DMS114 treated with DMSO at 0.1 percent for 48 hours (cell line): ENCODE data around the gene PLA2G2E.
A peak's percentile ranks its signal among the peaks of the same experiment; 100 is the strongest.
"Not testable (repeated sequence)": the region's sequence is repeated elsewhere in the genome, so short reads cannot be mapped to it uniquely, and the experiment has no call there.

Source experiments
- DNase-seq: peaks from one replicate; lab custom pipeline; 2025; ENCODE audit not compliant: unreplicated experiment; lab: John Stamatoyannopoulos, UW

PLA2G2E gene

GRCh38 chr1:19932866-19933265 lies 9.4 kb upstream of the PLA2G2E start:
- no peak for DNase-seq

- DNase-seq: not testable (repeated sequence)
Observed at GRCh38 chr1:19927130-19927421, 3.7 kb upstream of the PLA2G2E start.

DNA sequence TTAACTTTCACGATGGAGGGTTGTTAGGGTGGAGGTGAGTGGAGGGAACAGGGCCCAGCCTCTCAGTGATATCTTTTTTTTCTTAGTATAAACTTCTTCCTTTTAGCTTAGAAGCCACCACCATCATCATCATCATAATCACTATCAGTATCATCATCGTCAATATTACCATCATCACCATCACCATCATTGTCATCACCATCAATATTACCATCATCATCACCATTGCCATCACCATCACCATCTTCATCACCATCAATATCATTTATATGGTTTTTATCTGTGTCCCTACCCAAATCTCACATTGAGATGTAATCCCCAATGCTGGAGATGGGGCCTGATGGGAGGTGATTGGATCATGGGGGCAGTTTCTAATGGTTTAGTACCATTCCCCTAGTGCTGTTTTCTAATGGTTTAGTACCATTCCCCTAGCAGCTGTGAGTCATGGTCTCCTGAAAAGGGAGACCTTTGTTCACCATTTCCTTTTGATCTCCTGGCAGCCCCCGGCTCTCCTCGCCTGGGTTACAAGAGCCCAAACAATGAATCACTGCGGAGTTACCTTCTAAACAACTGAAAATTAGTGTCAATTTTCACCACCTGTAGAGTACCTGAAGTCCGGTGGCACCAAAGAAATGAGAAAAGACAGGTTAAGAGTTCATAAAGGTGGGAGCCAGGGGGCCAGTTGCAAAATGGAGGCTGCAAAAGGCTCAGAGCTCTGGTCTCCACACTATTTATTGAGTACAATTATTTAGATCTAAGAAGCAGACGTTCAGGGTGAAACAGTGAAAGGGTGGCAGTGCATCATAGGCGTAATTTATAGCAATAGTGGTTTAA lies 3.1 kb upstream of the PLA2G2E start:
- DNase-seq: no peak

- no peak for DNase-seq
Observed at GRCh38 chr1:19925342-19926070, 2.1 kb upstream of the PLA2G2E start.

GRCh38 chr1:19923953-19924346 lies 533 bp upstream of the PLA2G2E start:
- DNase-seq: no peak

- no peak for DNase-seq
Observed at GRCh38 chr1:19922015-19922688, 1.3 kb downstream of the PLA2G2E start.

DNA sequence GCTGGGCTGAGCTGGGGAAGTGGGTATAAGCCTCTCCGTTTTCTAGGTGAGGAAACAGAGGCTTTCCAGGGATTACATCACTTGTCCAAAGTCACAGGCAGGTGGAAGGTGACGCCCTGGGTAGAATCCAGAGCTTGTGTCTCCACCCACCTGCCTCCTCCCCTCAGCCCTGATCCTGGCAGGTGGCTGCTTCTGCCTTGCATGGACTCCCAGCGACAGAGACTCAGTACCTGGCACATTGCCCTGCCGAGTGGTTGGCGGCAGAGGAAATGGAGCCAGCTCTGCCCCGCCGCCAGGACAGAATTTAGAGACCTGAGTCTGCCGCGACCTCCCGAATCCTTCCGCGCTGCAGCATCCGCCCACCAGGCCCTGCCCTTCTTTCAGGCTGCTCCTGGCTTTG lies 2.1 kb downstream of the PLA2G2E start:
- DNase-seq: no peak

DNA sequence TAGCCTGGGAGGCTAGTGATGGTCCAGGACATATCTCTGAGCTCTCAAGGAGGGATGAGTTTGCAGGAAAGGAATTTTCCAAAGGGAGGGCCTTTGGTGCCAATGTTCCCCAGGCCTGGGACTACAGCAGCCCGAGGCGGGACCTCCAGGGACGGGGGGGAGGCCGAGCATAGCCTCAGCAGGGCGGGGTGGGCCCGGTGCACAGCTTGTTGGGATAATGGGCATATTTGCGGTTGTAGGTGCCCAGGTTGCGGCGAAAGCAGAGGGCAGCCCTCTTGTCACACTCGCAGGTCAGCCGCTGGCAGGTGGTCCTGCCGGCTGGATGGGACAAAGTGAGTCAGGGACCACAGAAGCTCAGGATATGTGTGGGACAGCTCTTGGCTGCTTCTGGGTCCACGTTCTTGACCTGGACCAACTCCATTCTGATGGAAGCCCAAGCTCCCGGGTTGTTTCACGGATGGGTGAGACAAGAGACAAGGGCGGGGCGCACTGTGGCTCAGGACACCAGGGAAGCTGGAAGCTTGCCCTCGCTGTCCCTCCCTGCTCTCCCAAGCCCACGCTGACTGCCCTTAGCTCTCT lies 3.2 kb downstream of the PLA2G2E start:
- no peak for DNase-seq

GRCh38 chr1:19918057-19918456 lies 5.4 kb downstream of the PLA2G2E start:
- DNase-seq: peak; percentile 71

- no peak for DNase-seq
Observed at GRCh38 chr1:19910650-19911049, 12.8 kb downstream of the PLA2G2E start.

GRCh38 chr1:19909971-19910370 lies 13.4 kb downstream of the PLA2G2E start:
- DNase-seq: no peak

- DNase-seq: no peak
Observed at GRCh38 chr1:19909392-19909791, 14.0 kb downstream of the PLA2G2E start.

- no peak for DNase-seq
Observed at GRCh38 chr1:19907456-19907855, 16.0 kb downstream of the PLA2G2E start.

- no peak for DNase-seq
Observed at GRCh38 chr1:19903621-19904020, 19.8 kb downstream of the PLA2G2E start.

GRCh38 chr1:19901653-19902052 lies 21.8 kb downstream of the PLA2G2E start:
- no peak for DNase-seq

- no peak for DNase-seq
Observed at GRCh38 chr1:19894218-19894617, 29.2 kb downstream of the PLA2G2E start.

- no peak for DNase-seq
Observed at GRCh38 chr1:19893687-19894086, 29.7 kb downstream of the PLA2G2E start.

GRCh38 chr1:19892628-19893168 lies 30.7 kb downstream of the PLA2G2E start:
- no peak for DNase-seq

DNA sequence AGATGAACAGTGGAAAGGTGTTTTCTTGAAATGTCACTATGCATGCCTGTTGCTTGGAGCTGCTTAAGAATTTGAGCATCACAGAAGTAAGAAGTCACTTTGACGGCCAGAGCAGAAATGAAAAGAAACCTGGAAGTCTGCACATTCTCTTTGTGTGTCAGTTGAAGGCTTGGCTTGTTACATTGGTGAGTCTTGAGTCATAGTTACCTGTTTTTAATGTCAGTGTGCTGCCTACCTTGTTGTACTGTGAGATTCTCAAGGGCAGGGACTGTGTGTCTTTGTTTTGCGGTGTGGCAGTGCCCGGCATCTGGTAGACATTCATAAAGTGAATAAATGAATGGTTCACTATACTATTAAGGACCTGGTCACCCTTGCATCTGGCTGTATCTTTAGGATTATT lies 31.3 kb downstream of the PLA2G2E start:
- no peak for DNase-seq

DNA sequence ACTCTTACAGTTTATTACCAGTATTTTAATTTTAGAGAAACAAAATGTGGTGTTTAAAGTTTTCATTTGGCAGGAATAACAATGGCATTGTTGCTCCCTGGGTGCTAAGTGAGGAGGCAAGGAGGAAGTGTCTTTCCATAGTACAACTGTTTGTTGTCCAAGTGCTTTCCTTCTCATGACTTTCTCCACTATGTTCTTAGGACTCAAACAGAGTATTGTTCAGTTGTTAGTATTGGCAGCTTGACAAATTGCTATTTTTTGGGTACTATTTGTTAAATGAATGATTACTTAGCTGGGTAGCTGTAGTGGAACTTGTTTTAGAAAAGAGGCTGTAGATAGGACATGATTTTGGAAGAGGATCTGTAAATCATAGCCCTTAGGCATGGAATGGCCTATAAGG lies 33.8 kb downstream of the PLA2G2E start:
- DNase-seq: no peak

DNA sequence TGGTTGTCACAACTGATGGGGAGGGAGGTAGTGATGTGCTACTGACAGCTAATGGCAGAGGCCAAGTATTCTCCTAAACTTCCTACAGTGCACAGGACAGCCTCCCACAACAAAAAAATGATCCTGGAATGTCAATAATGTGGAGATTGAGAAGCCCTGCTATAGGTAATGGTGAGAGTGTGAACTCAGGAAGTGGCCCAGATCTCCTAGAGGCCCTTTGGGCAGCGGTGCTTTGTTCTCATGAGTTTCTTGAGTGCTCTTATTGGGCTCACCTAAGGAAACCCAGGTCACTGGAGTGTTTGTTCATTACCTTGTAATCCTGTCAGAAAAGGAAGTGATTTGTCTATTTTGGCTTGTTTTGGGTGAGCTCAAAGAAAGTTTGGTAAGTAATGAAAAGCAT lies 35.3 kb downstream of the PLA2G2E start:
- DNase-seq: no peak
